HG03135 (cell line): ENCODE measurements around the gene HES4.
A peak's percentile ranks its signal among the peaks of the same experiment; 100 is the strongest.

Experiments used
- ATAC-seq: cut with Tn5 transposase; IDR thresholded peaks from one replicate; pipeline ENCODE4 v1.9.1; 2021; ENCODE audit warnings: mild to moderate bottlenecking, moderate library complexity; ENCODE audit not compliant: unreplicated experiment

Gene HES4

GRCh38 chr1:969260-969855 lies 30.5 kb downstream of the HES4 start:
- no peak for ATAC-seq

- no peak for ATAC-seq
Measured at GRCh38 chr1:967466-968343, 32.2 kb downstream of the HES4 start.

- ATAC-seq = peak; percentile 46
Measured at GRCh38 chr1:966704-967300, 33.1 kb downstream of the HES4 start.

- peak; percentile 14 for ATAC-seq
Measured at GRCh38 chr1:966135-966703, 33.7 kb downstream of the HES4 start, which contains the start of gene PLEKHN1. TSS of gene PLEKHN1 (plus strand) at chr1:966482. CDS start at chr1:966532, 50 bp downstream.

GRCh38 chr1:965526-966134 lies 34.3 kb downstream of the HES4 start:
- no peak for ATAC-seq

GRCh38 chr1:964691-965525 lies 35.0 kb downstream of the HES4 start:
- no peak for ATAC-seq

- no peak for ATAC-seq
Measured at GRCh38 chr1:963746-964525, 36.0 kb downstream of the HES4 start.

- ATAC-seq = no peak
Measured at GRCh38 chr1:963301-963651, 36.6 kb downstream of the HES4 start.

GRCh38 chr1:962381-963300 lies 37.3 kb downstream of the HES4 start:
- no peak for ATAC-seq

GRCh38 chr1:961132-961669 lies 38.7 kb downstream of the HES4 start:
- ATAC-seq = no peak

- peak; percentile 43 for ATAC-seq
Measured at GRCh38 chr1:960363-961131, 39.4 kb downstream of the HES4 start, which contains the start of gene KLHL17. TSS of gene KLHL17 (plus strand) at chr1:960584. CDS start at chr1:960694, 110 bp downstream.

- ATAC-seq = no peak
Measured at GRCh38 chr1:959731-960362, 40.0 kb downstream of the HES4 start.

GRCh38 chr1:958823-959730 lies 40.8 kb downstream of the HES4 start, which contains the start of gene NOC2L:
TSS of gene NOC2L (minus strand) at chr1:959256. CDS start at chr1:959240, 16 bp downstream.
- peak; percentile 71 for ATAC-seq

GRCh38 chr1:956636-957035 lies 43.3 kb downstream of the HES4 start:
- no peak for ATAC-seq

GRCh38 chr1:955474-955873 lies 44.4 kb downstream of the HES4 start:
- no peak for ATAC-seq

- ATAC-seq = no peak
Measured at GRCh38 chr1:954927-955326, 45.0 kb downstream of the HES4 start.
